Common myeloid progenitor, CD34-positive (primary cell): ENCODE measurements around the gene TFCP2L1.

Experiments used
- CTCF ChIA-PET: fragments of 350-600 bp; sonication (Branson Sonifier 250); formaldehyde crosslinking; loops from one replicate; lab custom pipeline; 2021; ENCODE audit warnings: antibody characterized with exemption; lab: Charles Lee
- POLR2A ChIA-PET: fragments of 350-600 bp; sonication (Branson Sonifier 250); formaldehyde crosslinking; loops from one replicate; lab custom pipeline; 2021; ENCODE audit warnings: antibody characterized with exemption; lab: Charles Lee
- DNase-seq, 3 donors: peaks; one replicate each; pipeline versions ENCODE4 v3.0.0 to v3.0.0-alpha.2; 2013
- H3K27ac ChIP-seq, 2 experiments: 1 replicate in 1 of 2; 2 replicates in 1 of 2; pipeline ENCODE4 v1.7.0; 2013; ENCODE audit warnings: inconsistent platforms in 2 of 2, low read length in 2 of 2, mild to moderate bottlenecking in 2 of 2, low read depth in 1 of 2, moderate library complexity in 1 of 2; ENCODE audit not compliant: severe bottlenecking in 2 of 2, insufficient read depth in 1 of 2, poor library complexity in 1 of 2
- H3K27me3 ChIP-seq, 5 experiments: replicated peaks in 2 of 5; 1 replicate in 3 of 5; 2 replicates in 2 of 5; pipeline versions ENCODE4 v1.6.1 to v1.7.0; 2013; ENCODE audit warnings: low read length in 4 of 5, mild to moderate bottlenecking in 2 of 5, moderate library complexity in 2 of 5, inconsistent platforms in 1 of 5; ENCODE audit not compliant: insufficient read depth in 5 of 5, control insufficient read depth in 4 of 5
- H3K36me3 ChIP-seq, 4 experiments: 1 replicate in 2 of 4; 2 replicates in 2 of 4; pipeline versions ENCODE4 v1.6.1 to v1.7.0; 2013; ENCODE audit warnings: low read length in 3 of 4, control low read depth in 1 of 4, mild to moderate bottlenecking in 1 of 4; ENCODE audit not compliant: control insufficient read depth in 4 of 4, insufficient read depth in 4 of 4
- H3K4me1 ChIP-seq, 4 experiments: 1 replicate in 3 of 4; 2 replicates in 1 of 4; pipeline versions ENCODE4 v1.6.1 to v1.7.1; 2013; ENCODE audit warnings: low read length in 3 of 4, mild to moderate bottlenecking in 3 of 4, control low read depth in 1 of 4, inconsistent platforms in 1 of 4, moderate library complexity in 1 of 4; ENCODE audit not compliant: control insufficient read depth in 4 of 4, insufficient read depth in 4 of 4; ENCODE audit errors: control extremely low read depth in 1 of 4
- H3K4me3 ChIP-seq, 7 experiments: 1 replicate in 4 of 7; 2 replicates in 3 of 7; pipeline versions ENCODE4 v1.5.1 to v1.7.0; 2013; ENCODE audit warnings: mild to moderate bottlenecking in 7 of 7, low read length in 6 of 7, moderate library complexity in 6 of 7, inconsistent platforms in 2 of 7, low read depth in 2 of 7, control low read depth in 1 of 7; ENCODE audit not compliant: insufficient read depth in 4 of 7, control insufficient read depth in 1 of 7; ENCODE audit errors: extremely low read depth in 1 of 7
- H3K9me3 ChIP-seq, 5 experiments: 1 replicate in 4 of 5; 2 replicates in 1 of 5; pipeline versions ENCODE4 v1.6.1 to v1.7.1; 2013; ENCODE audit warnings: low read length in 4 of 5, mild to moderate bottlenecking in 2 of 5, inconsistent platforms in 1 of 5, low read depth in 1 of 5, moderate library complexity in 1 of 5; ENCODE audit not compliant: control insufficient read depth in 4 of 5, insufficient read depth in 2 of 5; ENCODE audit errors: control extremely low read depth in 1 of 5
- WGBS: methylation state at CpG from one replicate; pipeline ENCODE4 v1.1.5; 2013; ENCODE audit not compliant: insufficient coverage; 5-methylcytosine and 5-hydroxymethylcytosine counted together

The TFCP2L1 gene

GRCh38 chr2:121191191-121192170 is 93.5 kb downstream of the TFCP2L1 start:
- H3K27me3 ChIP-seq = no peaks in the 10 kb centered on the region
- ChIA-PET CTCF (no interaction called here), POLR2A (no interaction called here)
- no peaks in the 10 kb centered on the region for H3K36me3 ChIP-seq
- H3K4me1 ChIP-seq = peaks cover 5 to 25% (median 14%) of the 10 kb centered on the region in 4 experiments
- H3K27ac ChIP-seq = no peak overlapping the region
- DNase-seq = peak in 1 of 3 donors; percentile 20
- H3K9me3 ChIP-seq = no peaks in the 10 kb centered on the region
- WGBS = 84% methylated on average over 24 of the region's 25 CpGs
- no peak overlapping the region for H3K4me3 ChIP-seq

DNA sequence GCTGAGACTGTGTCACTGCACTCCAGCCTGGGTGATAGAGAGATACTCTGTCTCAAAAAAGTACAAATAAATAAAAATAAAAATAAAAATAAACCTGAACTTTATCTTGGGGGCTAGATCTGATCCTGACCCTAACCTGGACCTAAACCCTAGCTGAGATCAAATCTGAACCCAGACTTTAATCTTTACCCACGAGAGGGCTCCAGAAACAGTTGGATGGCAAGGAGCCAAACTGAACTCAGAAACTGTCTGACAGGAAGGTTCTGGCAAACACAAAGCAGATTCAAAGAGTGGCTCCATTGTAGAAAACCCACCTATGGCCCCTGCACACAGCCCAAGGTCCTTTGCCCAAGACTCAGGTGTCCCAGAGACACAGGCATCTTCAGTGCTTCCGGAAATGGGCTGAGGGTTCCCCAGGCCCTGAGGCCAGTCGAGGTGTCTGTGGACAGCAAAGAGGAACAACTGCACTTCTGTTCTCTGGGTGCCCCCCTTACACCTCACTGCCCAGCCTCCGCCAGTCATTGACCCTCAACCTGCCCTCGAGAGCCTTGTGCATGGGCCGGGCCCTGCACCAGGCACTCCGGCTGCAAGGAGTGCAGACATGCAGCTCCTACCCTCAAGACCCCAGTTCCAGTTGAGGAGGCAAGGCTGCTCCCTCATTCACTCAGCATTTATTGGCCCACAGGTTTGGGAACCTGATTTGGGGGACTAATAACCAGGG is 95.2 kb downstream of the TFCP2L1 start:
- Histone ChIP-seq H3K4me1 (peaks cover 5 to 29% (median 21%) of the 10 kb centered on the region in 4 experiments), H3K27ac (no peak overlapping the region), H3K36me3 (no peaks in the 10 kb centered on the region), H3K9me3 (no peaks in the 10 kb centered on the region), H3K27me3 (no peaks in the 10 kb centered on the region), H3K4me3 (no peak overlapping the region)
- peak; percentile 14 to 56 (median 54) for DNase-seq
- 43% methylated on average over 6 of the region's 7 CpGs for WGBS
- ChIA-PET POLR2A (no interaction called here), CTCF (interaction anchor here (0.7 kb wide), 2 partner anchors 165 to 168 kb away, joined by 3 to 4 read pairs; no protein-coding TSS in a partner anchor)

GRCh38 chr2:121189011-121189410 is 96.0 kb downstream of the TFCP2L1 start:
- Histone ChIP-seq H3K27me3 (no peaks in the 10 kb centered on the region), H3K4me3 (no peak overlapping the region), H3K27ac (no peak overlapping the region), H3K36me3 (no peaks in the 10 kb centered on the region), H3K9me3 (no peaks in the 10 kb centered on the region), H3K4me1 (peaks cover 5 to 34% (median 25%) of the 10 kb centered on the region in 4 experiments)
- peak in 2 of 3 donors; percentile 24 to 34 for DNase-seq
- ChIA-PET POLR2A (no interaction called here), CTCF (interaction anchor here (0.7 kb wide), 2 partner anchors 165 to 168 kb away, joined by 3 to 4 read pairs; no protein-coding TSS in a partner anchor)
- 62% methylated on average over 3 of the region's 3 CpGs for WGBS

- 72% methylated on average over 5 of the region's 6 CpGs for WGBS
- no peak overlapping the region for H3K27ac ChIP-seq
- H3K27me3 ChIP-seq = no peaks in the 10 kb centered on the region
- no peaks in the 10 kb centered on the region for H3K36me3 ChIP-seq
- ChIA-PET CTCF (interaction anchor here (1.1 to 1.6 kb wide), 2 partner anchors 9 to 28 kb away, joined by 3 to 4 read pairs; no protein-coding TSS in a partner anchor), POLR2A (interaction anchor here (0.8 kb wide), 1 partner anchor 21 kb away, joined by 3 read pairs; no protein-coding TSS in a partner anchor)
- no peak overlapping the region for H3K4me3 ChIP-seq
- H3K9me3 ChIP-seq = no peaks in the 10 kb centered on the region
- DNase-seq = no peak
- H3K4me1 ChIP-seq = peaks cover 5 to 34% (median 25%) of the 10 kb centered on the region in 4 experiments
Observed at GRCh38 chr2:121187982-121188411, 97.0 kb downstream of the TFCP2L1 start.

DNA sequence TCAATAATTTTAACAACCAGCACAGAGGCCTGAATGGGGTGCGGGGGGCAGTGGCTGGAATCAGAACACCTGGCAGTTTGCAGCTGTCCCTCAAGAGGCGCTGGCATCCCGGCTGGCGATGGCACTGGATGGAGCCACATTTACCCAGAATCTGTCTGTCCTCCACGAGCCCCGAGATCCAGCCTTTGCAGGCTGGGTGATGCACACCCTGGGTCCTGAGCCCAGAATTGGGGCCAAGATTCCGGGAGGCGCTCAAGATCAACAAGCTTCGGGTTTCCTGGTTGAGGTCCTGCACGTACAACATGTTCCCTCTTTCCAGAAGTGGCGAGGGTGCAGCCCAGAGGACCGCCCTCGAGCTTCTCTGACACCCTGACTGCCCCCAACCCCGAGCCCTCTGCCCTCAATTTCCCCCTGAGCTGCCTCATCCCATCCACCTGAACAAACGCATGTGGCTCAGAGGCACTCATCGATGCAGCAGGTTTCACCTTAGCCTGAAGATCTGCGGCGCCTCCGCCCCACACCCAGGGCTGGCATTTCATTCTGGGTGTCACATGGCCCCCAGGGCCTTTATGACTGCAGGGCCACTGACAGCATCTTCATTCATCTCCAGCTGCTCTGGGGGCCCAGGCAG is 97.5 kb downstream of the TFCP2L1 start:
- CTCF ChIA-PET = interaction anchor here (0.9 to 1.6 kb wide), 3 partner anchors 9 to 169 kb away, joined by 3 to 4 read pairs (median 4); no protein-coding TSS in a partner anchor
- Histone ChIP-seq H3K4me1 (peaks cover 5 to 34% (median 25%) of the 10 kb centered on the region in 4 experiments), H3K27me3 (no peaks in the 10 kb centered on the region), H3K9me3 (no peaks in the 10 kb centered on the region), H3K27ac (no peak overlapping the region), H3K36me3 (no peaks in the 10 kb centered on the region), H3K4me3 (no peak overlapping the region)
- POLR2A ChIA-PET = interaction anchor here (0.8 kb wide), 1 partner anchor 20 kb away, joined by 3 read pairs; no protein-coding TSS in a partner anchor
- whole genome bisulfite sequencing = 92% methylated on average over 15 of the region's 19 CpGs
- no peak for DNase-seq

DNA sequence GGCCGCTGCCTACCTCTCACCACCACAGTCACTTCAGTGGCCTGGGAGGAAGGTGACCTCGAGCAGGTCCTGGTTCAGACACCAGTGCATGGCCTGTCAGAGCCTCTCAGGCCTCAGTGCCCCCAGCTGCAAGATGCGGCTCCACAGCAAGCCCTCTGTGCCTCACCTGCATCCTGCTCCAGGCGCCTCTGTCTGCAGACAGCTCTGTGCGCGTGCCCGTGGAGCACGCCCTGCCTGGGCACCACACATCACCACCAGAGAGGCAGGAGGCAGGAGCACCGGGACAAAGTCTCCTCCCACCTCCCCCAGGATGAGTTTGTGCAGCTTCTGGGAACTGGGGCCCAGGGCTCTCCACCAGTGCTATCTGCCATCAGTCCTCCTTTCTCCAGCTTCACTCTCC is 98.7 kb downstream of the TFCP2L1 start:
- WGBS = 93% methylated on average over 9 of the region's 9 CpGs
- POLR2A ChIA-PET = no interaction called here
- peaks cover 5 to 34% (median 25%) of the 10 kb centered on the region in 4 experiments for H3K4me1 ChIP-seq
- H3K4me3 ChIP-seq = no peak overlapping the region
- H3K27me3 ChIP-seq = no peaks in the 10 kb centered on the region
- CTCF ChIA-PET = interaction anchor here (0.9 kb wide), 1 partner anchor 170 kb away, joined by 4 read pairs; no protein-coding TSS in a partner anchor
- no peak overlapping the region for H3K27ac ChIP-seq
- no peaks in the 10 kb centered on the region for H3K9me3 ChIP-seq
- H3K36me3 ChIP-seq = no peaks in the 10 kb centered on the region
- no peak for DNase-seq
